Neural crest cell (in vitro differentiated cells): Measurements from ENCODE around the gene PARP4. TPM values are rescaled to one million over a fixed set of nuclear protein-coding genes. Genes with fewer than 3 reads are reported as not detected.
"Not testable (repeated sequence)": the region's sequence is repeated elsewhere in the genome, so short reads cannot be mapped to it uniquely, and the experiment has no call there.

Experiments used
- DNase-seq: peaks from one replicate; pipeline ENCODE4 v3.0.0; 2021; ENCODE audit warnings: low read depth, mixed read lengths, low spot score
- H3K27ac Mint-ChIP-seq: one replicate; pipeline ENCODE4 v1.8.0; 2021; ENCODE audit warnings: mild to moderate bottlenecking, mixed read lengths; ENCODE audit not compliant: unreplicated experiment
- H3K27me3 Mint-ChIP-seq: 2 replicates; pipeline ENCODE4 v1.8.0; 2021; ENCODE audit warnings: low read depth, mild to moderate bottlenecking, mixed read lengths
- H3K36me3 Mint-ChIP-seq: 2 replicates; pipeline ENCODE4 v1.8.0; 2021; ENCODE audit warnings: low read depth, mild to moderate bottlenecking, mixed read lengths
- H3K4me1 Mint-ChIP-seq: 2 replicates; pipeline ENCODE4 v1.8.0; 2021; ENCODE audit warnings: mixed read lengths
- H3K4me3 Mint-ChIP-seq: one replicate; pipeline ENCODE4 v1.8.0; 2021; ENCODE audit warnings: mild to moderate bottlenecking, mixed read lengths
- H3K9me3 Mint-ChIP-seq: 2 replicates; pipeline ENCODE4 v1.8.0; 2021; ENCODE audit warnings: mixed read lengths
- CTCF ChIP-seq: fragments of 200-600 bp; sonication (generic); conservative IDR thresholded peaks from 2 replicates; pipeline ENCODE4 v1.5.0; 2021; ENCODE audit warnings: antibody characterized with exemption, mild to moderate bottlenecking
- total RNA-seq: library from RNA; stranded (reverse); gene quantifications from 2 replicates; pipeline ENCODE4 v1.2.1, GENCODE V29; 2021

PARP4 gene
- total RNA-seq, 1 donor from 2014 or later, result 36.3 TPM

- H3K27ac Mint-ChIP-seq, result no peak overlapping the region
- DNase-seq, result no peak
- H3K4me1 Mint-ChIP-seq, result no peaks in the 10 kb centered on the region
- TF ChIP-seq CTCF, result no peak
- H3K36me3 Mint-ChIP-seq, result no peaks in the 10 kb centered on the region
- peaks cover 8% of the 10 kb centered on the region for H3K27me3 Mint-ChIP-seq
- no peaks in the 10 kb centered on the region for H3K9me3 Mint-ChIP-seq
- no peak overlapping the region for H3K4me3 Mint-ChIP-seq
Measured at GRCh38 chr13:24406524-24406923, 106.1 kb downstream of the PARP4 start.

GRCh38 chr13:24396821-24397220, 115.8 kb downstream of the PARP4 start:
- no peak for DNase-seq
- no peaks in the 10 kb centered on the region for H3K4me1 Mint-ChIP-seq
- peaks cover 4% of the 10 kb centered on the region for H3K36me3 Mint-ChIP-seq
- peaks cover 9% of the 10 kb centered on the region for H3K9me3 Mint-ChIP-seq
- no peak overlapping the region for H3K27ac Mint-ChIP-seq
- no peak overlapping the region for H3K4me3 Mint-ChIP-seq
- H3K27me3 Mint-ChIP-seq, result no peaks in the 10 kb centered on the region
- TF ChIP-seq CTCF, result no peak

- DNase-seq, result no peak
- TF ChIP-seq CTCF, result no peak
- peaks cover 4% of the 10 kb centered on the region for H3K36me3 Mint-ChIP-seq
- no peak overlapping the region for H3K27ac Mint-ChIP-seq
- H3K4me3 Mint-ChIP-seq, result no peak overlapping the region
- no peaks in the 10 kb centered on the region for H3K4me1 Mint-ChIP-seq
- H3K9me3 Mint-ChIP-seq, result peaks cover 9% of the 10 kb centered on the region
- no peaks in the 10 kb centered on the region for H3K27me3 Mint-ChIP-seq
Measured at GRCh38 chr13:24392972-24393371, 119.6 kb downstream of the PARP4 start.

GRCh38 chr13:24391771-24392683, 120.6 kb downstream of the PARP4 start:
- not testable (repeated sequence) for H3K4me3 Mint-ChIP-seq, H3K27ac Mint-ChIP-seq, H3K27me3 Mint-ChIP-seq, H3K4me1 Mint-ChIP-seq, H3K36me3 Mint-ChIP-seq, H3K9me3 Mint-ChIP-seq, DNase-seq

- not testable (repeated sequence) for H3K27ac Mint-ChIP-seq, H3K4me1 Mint-ChIP-seq, DNase-seq, H3K4me3 Mint-ChIP-seq, H3K27me3 Mint-ChIP-seq, H3K36me3 Mint-ChIP-seq, H3K9me3 Mint-ChIP-seq
Measured at GRCh38 chr13:24390795-24391194, 121.8 kb downstream of the PARP4 start.

- no peak for TF ChIP-seq CTCF
- Mint-ChIP-seq H3K27me3 (no peaks in the 10 kb centered on the region), H3K4me1 (no peaks in the 10 kb centered on the region), H3K9me3 (no peaks in the 10 kb centered on the region), H3K36me3 (no peaks in the 10 kb centered on the region), H3K4me3 (no peak overlapping the region), H3K27ac (no peak overlapping the region)
- no peak for DNase-seq
Measured at GRCh38 chr13:24389506-24389905, 123.1 kb downstream of the PARP4 start.

GRCh38 chr13:24388743-24389142, 123.8 kb downstream of the PARP4 start:
- not testable (repeated sequence) for H3K36me3 Mint-ChIP-seq, H3K4me1 Mint-ChIP-seq, H3K27ac Mint-ChIP-seq, H3K27me3 Mint-ChIP-seq, H3K4me3 Mint-ChIP-seq, DNase-seq, H3K9me3 Mint-ChIP-seq
